ENCODE data around the gene SRPK1.

Gene SRPK1

DNA sequence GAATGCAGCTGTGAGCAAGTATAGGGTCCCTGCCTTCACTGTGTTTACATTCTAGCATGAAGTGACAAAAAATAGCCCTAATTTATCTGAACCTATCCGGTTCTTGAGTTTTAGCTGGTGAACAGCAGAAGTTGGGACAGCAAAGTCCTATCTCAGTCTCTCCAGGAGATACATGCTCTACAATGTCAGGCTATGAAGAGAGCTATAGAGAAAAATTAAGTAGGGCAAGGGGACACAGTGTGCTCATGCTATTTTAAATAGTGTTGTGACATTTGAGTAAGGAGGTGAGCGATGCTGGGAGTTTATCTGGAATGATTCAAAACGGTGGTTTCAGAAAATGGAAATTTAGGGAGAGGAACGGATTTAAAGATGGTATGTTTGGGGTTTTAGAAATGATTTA is 20.4 kb downstream of the SRPK1 start:
- no peak overlapping the region for H3K27ac ChIP-seq
- TF ChIP-seq, protein P1, sequence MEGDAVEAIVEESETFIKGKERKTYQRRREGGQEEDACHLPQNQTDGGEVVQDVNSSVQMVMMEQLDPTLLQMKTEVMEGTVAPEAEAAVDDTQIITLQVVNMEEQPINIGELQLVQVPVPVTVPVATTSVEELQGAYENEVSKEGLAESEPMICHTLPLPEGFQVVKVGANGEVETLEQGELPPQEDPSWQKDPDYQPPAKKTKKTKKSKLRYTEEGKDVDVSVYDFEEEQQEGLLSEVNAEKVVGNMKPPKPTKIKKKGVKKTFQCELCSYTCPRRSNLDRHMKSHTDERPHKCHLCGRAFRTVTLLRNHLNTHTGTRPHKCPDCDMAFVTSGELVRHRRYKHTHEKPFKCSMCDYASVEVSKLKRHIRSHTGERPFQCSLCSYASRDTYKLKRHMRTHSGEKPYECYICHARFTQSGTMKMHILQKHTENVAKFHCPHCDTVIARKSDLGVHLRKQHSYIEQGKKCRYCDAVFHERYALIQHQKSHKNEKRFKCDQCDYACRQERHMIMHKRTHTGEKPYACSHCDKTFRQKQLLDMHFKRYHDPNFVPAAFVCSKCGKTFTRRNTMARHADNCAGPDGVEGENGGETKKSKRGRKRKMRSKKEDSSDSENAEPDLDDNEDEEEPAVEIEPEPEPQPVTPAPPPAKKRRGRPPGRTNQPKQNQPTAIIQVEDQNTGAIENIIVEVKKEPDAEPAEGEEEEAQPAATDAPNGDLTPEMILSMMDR (conservative IDR thresholded peaks at IDR 0.05) = no peak

DNA sequence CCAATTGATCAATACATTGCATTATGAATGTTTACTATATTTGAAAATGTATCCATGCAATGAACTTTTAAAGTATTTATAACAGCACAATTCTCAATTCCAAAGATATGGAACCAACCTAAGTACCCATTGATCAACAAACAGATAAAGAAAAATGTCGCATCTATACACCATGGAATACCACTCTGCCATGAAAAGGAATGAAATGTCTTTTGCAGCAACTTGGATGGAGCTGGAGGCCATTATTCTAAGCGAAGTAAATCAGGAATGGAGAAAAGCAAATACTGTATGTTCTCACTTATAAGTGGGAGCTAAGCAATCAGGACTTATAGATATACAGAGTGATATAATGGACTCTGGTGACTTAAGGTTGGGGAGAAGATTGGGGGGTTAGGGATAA is 22.9 kb downstream of the SRPK1 start:
- H3K27ac ChIP-seq = no peak overlapping the region
- TF ChIP-seq, protein P1 (conservative IDR thresholded peaks at IDR 0.05) = no peak

DNA sequence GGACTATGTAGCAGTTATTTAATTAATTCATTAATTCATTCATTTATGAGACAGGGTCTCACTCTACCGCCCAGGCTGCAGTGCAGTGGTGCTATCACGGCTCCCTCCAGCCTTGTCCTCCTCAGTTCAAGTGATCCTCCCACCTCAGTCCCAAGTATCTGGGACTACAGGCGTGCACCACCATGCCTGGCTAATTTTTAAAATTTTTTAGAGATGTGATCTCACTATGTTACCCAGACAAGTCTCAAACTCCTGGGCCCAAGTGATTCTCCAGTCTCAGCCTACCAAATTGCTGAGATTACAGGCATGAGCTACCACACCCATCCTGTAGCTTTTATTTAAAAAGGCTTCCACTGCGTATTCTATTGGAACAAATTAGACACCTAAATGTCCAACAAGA is 23.4 kb downstream of the SRPK1 start:
- H3K27ac ChIP-seq = no peak overlapping the region
- TF ChIP-seq, protein P1 (conservative IDR thresholded peaks at IDR 0.05) = no peak

DNA sequence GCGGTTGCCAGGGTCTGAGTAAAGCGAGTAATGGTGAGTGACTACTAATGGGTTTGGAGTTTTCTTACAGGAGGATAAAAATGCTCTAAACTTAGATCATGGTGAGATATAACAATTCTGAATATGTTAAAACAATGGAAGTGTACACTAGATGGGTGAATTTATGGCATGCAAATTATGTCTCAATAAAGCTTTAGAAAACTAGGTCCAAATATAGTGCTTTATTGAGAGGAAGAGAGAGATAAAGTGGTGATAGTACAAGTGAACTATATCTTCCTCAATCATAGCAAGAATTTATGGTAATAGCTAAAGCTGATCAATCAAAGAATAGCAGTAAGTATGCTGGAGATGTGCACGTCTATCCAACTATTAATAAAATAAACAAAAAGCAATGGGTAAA is 23.9 kb downstream of the SRPK1 start:
- no peak overlapping the region for H3K27ac ChIP-seq
- TF ChIP-seq, protein P1 (conservative IDR thresholded peaks at IDR 0.05) = no peak

DNA sequence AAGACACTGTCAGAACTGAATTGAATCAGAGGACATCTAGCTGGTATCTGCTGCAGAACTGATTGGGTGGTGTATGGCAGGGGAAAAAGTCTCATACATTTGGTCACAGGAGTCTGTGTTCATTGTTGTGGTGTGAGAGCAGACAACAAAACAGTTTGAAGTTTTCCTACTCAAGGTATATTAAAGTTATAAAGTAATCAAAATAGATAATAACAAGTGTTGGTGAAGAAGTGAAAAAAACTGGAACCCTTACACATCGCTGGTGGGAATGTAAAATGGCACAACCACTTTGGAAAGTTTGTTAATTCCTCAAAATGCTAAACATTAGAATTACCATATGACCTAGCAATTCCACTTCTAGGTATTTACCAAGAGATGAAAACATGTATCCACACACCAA is 24.7 kb downstream of the SRPK1 start:
- H3K27ac ChIP-seq = no peak overlapping the region

DNA sequence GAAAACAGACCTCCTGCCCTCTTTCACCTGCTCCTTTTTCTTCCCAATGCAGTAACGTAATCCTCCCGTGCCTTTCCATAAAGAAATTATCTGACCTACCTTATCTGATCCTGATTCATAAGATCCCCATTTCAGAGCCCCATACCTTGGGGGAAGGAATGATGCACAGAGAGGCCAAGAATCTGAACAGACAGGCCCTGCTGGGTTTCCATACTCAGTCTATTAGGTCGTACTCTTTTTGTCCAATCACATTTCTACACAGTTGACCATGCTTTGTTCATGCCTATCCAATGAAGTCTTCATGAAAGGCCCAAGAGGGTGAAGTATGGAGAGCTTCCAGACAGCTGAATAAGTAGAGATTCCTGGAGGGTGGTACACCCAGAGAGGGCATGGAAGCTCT is 25.3 kb downstream of the SRPK1 start:
- no peak overlapping the region for H3K27ac ChIP-seq
- TF ChIP-seq, protein P1 (conservative IDR thresholded peaks at IDR 0.05) = no peak

More for the DNA sequence above, 24.7 kb downstream of the SRPK1 start:
- TF ChIP-seq, protein P1 (conservative IDR thresholded peaks at IDR 0.05) = no peak

DNA sequence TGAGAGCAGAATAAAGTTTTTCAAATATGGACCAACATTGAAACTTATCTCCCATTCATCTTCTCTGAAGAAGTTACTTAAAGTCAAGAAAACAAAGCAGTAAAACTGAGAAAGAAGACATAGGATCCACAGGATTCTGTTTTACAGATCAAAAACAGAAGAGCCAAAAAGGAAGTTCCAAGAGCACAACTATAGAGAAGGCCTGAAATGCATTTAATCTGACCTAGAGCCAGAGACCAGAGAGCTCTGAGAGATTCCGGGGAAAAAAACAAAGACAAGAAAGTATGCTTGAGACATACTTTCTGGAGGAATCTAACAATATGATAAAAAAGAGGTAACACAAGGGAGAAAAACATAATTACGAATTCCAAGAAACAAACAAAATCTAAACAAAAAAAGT is 26.1 kb downstream of the SRPK1 start:
- TF ChIP-seq, protein P1 (conservative IDR thresholded peaks at IDR 0.05) = no peak
- no peak overlapping the region for H3K27ac ChIP-seq

DNA sequence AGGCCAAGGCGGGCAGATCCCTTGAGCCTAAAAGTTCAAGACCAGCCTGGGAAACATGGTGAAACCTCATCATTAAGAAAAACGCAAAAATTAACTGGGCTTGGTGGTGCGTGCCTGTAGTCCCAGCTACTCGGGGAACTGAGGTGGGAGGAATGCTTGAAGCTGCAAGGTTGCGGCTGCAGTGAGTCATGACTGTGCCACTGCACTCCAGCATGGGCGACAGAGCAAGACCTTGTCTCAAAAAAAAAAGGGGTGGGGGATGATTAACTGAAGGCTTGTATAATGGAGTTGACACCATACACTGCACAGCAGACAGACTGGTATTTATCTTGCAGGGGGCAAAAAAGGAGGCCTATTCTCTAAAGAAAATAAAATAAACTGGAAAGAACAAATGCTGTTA is 27.7 kb downstream of the SRPK1 start:
- TF ChIP-seq, protein P1 (conservative IDR thresholded peaks at IDR 0.05) = no peak
- no peak overlapping the region for H3K27ac ChIP-seq
